Measurements from ENCODE around the gene DHCR7. TPM values are rescaled to one million over a fixed set of nuclear protein-coding genes. Genes with fewer than 3 reads are reported as not detected.
"Not testable (repeated sequence)": the region's sequence is repeated elsewhere in the genome, so short reads cannot be mapped to it uniquely, and the experiment has no call there.

Gene DHCR7
- total RNA-seq, 1 donor from 2014 or later, result 58.3 TPM

DNA sequence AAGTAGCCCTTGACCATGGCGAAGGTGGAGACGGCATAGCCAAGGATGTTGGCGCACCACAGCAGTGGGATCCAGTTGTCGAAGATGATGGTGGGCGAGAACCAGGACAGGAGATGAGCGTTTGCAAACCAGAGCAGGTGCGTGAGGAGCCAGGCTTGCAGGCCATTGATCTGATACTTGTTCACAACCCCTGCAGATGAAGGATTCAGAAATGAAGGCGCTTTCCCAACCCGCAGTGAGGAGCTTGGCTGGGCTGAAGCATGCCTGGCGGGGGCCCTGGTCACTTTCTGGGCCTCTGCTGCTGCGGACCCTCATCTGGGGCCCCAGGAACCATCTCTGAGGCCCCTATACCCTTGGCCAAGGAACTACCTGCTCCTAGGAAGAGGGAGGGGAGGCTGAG is 6.9 kb downstream of the DHCR7 start:
- no peak for DNase-seq (ENCODE audit: extremely low read depth, low read depth, low spot score)

DNA sequence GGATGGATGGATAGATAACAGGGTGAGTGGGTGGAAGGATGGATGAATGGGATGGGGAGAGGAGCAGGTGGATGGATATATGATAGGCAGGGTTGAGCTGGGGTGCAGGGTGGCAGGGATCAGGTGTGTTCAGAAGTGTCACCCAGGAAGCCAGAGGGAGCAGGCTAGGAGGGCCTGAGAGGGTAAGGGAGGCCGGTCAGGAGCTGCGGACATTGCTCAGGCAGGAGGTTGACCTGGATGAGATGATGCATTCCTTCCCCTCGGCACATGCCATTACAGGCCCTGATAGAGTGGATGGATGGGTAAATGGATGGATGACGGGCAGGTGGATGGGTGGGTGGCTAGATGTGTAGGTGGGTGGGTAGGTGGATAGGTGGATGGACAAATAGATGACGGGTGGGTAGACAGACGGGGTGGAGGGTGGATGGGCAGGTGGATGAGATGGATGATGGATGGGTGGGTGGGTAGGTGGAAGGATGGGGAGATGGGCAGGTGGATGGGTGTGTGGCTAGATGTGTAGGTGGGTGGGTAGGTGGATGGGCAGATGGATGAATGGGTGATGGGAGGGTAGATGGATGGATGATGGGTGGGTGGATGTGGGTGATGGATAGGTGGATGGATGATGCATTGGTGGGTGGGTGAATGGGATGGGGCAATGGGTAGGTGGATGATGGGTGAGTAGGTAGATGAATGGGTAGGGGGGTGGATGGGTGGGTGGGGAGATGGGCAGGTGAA is 8.0 kb downstream of the DHCR7 start:
- DNase-seq (ENCODE audit: extremely low read depth, low read depth, low spot score), result no peak

DNA sequence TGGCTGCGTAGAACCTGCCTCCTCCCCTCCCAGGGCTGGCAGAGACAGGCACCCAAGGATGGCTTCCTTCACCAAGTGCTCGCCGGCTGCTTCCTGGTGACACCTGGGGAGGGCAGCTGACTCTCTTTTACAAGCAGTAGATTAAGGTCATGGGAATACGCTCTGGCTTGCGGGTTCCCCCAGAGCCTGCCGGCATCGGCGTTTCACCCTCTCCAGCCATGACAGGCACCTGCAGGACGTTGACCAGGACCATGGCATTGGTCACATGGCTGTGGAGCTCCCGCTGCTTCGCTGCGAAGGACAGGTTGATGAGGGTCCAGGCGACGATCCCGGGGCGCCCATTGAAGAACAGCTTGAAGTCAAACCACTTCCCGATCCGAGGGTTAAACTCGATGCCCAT is 9.5 kb downstream of the DHCR7 start:
- no peak for DNase-seq (ENCODE audit: extremely low read depth, low read depth, low spot score)

DNA sequence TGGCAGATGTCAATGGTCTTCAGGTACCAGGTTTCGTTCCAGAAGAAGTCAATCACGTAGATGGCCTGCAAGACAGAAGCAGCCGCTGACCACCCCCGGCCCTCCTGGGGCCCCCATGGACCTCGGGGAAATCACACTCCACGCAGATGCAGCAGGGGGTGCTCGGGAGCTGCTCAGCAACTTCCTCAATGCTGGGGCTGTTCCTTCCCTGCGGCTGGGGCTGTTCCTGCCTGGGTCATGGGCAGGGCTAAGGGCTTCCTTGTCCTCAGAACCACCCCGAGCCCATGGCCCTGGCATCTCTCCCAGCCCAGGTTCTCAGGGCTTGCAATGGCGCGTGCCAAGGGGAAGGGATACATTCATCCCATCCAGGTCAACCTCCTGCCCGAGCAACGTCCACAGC is 10.3 kb downstream of the DHCR7 start:
- DNase-seq (ENCODE audit: extremely low read depth, low read depth, low spot score), result no peak

DNA sequence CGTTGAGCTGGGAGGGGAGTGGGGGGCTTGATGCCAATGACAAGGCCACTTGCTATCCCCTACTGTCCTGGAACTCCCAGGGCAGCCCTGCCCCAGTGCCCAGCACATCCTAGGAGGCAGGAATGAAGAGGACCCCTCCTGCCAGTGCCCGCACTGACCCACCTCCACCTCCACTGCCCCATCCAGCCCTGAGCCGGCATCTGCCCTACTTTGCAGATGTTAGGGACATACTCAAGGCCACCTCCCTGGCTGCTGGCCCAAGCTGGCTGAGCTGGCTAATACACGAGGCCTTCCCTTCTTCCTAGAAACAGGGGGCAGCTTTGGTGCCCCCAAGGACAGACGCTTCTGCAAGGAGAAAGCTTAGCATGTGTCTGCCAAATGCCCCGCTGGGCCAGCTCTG is 10.8 kb downstream of the DHCR7 start:
- no peak for DNase-seq (ENCODE audit: extremely low read depth, low read depth, low spot score)

DNA sequence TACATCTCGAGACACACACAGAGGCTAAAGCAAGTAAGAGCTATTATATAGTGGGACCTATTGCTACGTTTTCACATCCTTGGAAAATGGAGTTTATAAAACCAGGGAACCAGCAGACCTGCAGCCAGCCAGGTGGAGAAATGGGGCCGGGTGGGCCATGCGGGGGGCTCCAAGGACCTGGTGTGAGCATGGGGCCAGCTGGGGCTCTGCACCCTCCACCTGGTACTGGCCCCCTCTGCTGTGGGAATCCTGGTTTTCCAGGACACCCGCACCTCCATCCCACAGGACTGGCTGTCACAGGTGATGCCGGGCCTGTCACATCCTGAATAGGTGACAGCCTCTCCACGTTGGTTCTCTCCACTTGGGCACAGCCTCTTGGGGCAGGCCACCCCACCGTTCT is 11.3 kb downstream of the DHCR7 start:
- no peak for DNase-seq (ENCODE audit: extremely low read depth, low read depth, low spot score)

DNA sequence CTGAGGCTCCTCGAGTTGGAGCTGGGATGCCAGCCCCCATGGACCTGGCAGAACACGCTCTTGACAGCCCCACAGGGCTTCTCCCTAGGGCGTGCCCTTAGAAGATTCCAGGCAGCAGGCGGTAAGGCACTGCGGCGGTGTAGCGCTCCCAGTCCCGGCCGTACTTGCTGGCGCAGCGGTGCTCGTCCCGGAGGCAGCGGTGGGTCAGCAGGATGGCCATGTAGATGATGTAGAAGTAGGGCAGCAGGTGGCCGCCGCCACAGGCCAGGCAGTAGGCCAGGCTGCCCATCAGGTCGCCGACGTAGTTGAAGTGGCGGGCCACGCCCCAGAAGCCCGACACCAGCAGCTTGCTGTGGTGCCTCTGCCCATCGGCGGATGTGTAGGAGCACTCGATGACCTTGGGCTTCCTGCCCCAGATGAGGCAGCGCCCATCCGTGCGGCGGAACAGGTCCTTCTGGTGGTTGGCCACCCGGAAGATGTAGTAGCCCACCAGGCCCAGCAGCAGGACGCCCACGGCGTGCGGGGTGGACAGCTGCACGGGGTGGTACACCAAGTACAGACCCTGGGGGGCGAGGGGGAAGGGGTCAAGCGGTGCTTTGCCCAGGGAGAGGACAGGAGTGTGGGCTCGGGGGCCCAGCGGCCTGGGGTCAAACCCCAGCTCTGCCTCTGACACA is 12.8 kb downstream of the DHCR7 start:
- DNase-seq (ENCODE audit: extremely low read depth, low read depth, low spot score), result no peak

DNA sequence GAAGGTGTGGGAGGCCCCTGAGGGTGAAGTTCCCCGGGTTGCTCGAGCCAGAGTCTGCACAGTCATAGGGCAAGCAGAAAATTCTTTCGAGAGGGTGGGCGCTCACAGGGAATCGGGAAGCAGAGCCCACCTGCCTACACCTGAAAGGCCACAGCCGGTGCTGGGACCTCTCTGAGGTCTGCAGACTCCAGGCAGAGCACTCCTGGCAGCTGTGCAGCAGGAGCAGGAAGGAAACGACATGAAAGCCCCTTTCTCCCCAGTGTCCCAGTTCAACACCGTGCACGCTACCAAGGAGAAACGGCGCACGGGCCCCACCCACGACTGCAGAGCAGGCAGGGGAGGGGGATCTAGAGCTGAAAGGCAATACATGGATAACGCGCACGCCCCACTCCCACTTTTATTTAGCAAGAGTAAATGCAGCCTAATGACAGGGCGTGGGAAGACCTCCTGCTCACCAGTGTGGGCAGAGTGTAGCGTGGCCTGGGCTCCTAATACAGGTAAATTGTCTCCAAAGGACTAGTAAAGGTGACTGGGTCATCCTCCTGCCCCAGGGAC is 13.5 kb downstream of the DHCR7 start:
- DNase-seq (ENCODE audit: extremely low read depth, low read depth, low spot score), result no peak

DNA sequence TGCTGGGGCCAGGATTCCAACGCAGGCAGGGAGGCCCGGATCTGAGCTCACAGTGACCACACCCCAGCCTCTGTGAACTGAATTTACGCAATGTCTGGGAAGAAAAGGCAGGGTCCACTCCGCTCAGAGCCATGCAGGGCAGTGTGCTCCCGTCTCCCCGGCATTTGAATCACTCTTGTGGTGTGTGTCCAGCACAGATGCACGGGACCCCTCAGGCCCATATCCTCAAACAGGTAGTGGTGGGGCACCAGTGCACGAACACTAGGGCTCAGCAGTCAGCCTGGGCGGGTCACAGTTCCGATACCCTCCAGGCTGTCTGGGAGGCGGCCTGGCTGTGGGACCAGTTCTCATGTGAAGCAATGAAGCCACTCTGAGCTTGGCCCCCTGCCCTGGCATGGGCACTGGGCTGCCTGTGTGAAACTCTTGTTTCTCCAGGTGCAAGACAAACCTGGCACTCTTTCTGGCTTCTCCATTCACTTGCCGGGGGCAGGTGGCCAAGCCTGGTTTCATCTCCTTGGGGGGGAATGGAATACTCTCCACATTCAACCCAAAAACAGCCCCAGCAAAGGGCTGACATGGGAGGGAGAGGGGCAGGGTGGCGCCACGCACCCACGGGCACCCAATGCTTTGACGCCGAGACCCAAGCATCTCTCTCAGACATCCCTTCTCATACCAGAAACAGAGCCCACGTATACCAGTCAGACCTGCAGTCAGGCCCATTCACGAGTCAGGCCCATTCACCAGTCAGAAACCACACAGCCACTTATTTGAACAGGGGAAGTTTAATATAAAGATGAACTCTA is 14.3 kb downstream of the DHCR7 start:
- DNase-seq (ENCODE audit: extremely low read depth, low read depth, low spot score), result no peak

DNA sequence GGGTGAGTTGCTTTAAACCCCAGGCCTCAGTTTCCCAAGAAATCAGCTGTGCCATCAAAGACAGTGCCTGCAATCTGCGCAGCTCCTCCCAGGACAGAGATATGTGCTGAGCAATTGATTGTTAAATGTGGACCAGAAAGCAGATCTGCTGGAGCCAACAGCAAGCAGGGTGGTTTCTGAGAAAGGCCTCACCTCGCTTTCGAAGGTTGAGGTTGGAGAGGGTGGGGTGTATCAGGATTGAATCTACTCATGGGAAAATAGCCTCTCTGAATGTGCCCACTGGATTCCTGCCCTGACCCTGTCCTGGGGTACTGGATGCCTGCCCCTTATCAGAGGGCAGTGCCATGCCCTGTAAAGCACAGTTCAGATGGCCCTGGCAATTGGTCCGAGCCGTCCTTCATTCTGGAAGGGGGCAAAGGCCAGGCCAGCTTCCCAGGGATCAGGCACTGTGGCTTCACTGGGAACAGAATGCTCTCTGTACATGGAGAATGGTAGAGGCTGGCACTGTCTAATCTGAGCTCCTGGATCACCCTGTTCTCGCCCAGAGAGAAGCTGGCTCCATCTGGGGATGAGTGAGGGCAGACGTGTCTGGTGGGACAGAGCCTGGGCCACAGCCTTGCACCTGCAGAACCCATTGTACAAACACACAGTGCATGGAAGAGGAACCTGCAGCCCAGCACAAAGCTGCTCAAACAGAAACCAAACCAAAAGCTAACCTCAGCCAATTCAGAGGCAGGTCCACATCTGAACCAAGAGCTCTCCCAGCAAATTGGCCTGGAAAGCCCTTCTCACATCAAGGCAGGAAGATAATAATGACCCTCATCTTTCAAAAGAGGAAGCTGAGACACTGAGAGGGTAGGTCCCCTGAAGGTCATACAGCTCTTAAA is 15.2 kb downstream of the DHCR7 start:
- no peak for DNase-seq (ENCODE audit: extremely low read depth, low read depth, low spot score)

DNA sequence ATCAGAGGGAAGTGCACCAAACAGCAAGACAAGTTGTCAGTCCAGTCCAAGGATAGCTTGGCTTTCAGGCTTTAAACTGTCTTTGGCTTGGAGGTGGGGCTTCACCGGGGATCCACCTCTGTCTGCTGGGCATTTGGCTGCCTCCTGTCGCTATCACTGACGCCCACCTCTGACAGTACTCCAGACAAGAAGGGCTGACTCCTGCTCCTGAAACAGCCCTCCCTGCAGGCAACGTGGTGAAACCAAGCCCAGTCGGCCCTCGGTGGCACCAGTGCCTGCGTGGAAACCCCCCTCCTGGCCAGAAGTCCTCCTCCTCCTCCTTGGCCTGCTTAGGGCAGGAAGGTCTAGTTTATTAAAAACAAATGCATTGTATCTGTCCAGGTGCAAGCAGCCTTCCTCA is 16.9 kb downstream of the DHCR7 start:
- DNase-seq (ENCODE audit: extremely low read depth, low read depth, low spot score), result no peak

DNA sequence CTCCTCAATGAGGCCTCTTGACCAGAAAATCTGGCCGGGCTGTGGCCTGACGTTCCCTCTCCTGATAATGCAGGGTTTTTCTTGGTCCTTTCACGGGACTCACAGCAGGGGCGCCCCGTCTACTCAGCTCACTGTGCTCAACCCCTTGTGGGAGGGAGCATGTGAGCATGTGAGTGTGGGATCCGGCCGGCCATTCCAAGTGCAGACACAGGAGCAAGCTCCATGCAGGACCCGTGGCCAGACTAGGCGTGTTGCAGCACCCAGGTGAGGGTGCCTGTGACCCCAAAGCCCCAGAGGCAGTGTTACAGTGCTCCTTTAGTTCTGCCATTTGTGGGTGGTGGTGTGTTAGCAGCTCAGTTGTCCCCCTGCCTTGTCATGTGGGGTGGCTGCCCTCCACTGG is 18.0 kb downstream of the DHCR7 start:
- DNase-seq (ENCODE audit: extremely low read depth, low read depth, low spot score), result no peak

DNA sequence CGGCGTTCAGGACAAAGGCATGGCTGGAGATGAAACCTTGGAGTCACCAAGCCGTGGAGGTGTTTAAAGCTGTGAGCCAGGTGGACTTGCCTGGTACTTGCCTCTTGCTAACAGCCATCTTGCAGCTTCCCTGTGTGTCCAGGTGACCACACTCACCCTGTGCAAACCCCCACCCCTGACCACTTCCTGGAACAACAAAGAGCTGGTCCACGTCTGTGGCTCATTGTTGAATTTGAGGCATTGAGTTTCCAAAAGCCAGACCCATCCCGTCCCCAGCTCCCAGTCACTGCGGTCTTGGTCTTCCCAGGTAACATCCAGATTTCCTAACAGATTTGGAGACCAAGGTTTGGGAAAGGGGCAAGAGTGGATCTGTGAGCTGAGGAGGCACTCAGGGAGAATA is 18.5 kb downstream of the DHCR7 start:
- DNase-seq (ENCODE audit: extremely low read depth, low read depth, low spot score), result no peak

DNA sequence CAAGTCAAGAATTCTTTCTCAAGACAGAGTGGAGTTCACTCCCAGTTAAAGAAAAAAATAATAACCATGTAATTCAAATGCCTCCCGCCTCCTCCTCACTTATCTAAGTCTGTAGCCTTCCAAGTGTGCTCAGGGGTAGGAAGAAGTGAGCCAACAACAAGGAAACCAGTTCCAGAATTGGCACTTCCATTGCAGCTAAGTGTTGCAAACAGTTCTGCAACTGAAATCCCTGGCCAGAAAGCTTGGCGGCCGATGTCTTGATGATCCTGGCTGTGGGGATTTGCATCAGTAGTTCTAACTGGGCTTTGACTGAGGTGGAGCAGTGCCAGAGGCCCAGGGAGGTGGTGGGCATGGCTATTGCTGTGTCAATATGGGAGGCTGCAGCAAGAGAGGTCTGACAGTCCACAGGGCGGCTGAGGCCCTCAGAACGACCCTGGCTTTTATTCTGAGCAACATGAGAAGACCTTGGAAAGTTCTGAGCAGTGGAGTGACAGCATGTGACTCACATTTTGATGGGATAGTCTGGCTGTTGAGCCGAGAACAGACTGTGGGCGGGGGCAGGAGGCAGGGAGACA is 19.2 kb downstream of the DHCR7 start:
- DNase-seq (ENCODE audit: extremely low read depth, low read depth, low spot score), result no peak

DNA sequence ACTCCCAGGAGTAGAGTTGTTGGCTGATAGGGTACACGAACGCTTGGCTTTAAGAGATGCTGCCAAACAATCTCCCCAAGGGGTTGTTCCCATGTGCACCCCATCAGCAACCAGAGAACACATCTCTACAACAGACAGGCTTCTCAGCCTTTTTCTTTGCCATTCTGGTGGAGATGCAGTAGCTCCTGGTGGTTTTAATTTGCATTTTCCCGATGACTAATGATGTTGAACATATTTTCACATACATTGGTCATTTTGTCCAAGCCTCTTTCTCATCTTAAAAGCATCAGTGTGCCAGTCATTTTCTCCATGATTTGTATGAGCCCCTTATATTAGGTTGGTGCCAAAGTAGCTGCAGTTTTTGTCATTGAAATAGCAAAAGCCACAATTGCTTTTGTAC is 21.8 kb downstream of the DHCR7 start:
- no peak for DNase-seq (ENCODE audit: extremely low read depth, low read depth, low spot score)

DNA sequence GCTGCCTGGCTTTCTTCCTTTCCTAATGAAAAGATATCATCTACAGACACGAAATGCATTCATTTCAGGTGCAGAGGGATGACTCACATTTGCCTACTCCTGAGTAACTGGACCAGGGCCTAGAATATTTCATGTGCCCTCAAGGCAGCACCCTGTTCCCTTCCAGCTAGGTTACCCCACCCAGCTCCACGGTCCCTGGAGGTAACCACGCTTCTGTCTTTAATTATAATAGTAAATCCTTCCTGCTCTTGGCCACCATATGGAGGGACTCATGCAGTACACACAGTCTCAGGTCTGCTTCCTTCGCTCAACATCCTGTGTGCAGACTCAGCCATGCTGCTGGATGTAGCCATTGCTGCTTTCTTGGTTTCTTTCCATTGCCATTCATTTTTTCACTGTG is 22.3 kb downstream of the DHCR7 start:
- DNase-seq (ENCODE audit: extremely low read depth, low read depth, low spot score), result no peak

DNA sequence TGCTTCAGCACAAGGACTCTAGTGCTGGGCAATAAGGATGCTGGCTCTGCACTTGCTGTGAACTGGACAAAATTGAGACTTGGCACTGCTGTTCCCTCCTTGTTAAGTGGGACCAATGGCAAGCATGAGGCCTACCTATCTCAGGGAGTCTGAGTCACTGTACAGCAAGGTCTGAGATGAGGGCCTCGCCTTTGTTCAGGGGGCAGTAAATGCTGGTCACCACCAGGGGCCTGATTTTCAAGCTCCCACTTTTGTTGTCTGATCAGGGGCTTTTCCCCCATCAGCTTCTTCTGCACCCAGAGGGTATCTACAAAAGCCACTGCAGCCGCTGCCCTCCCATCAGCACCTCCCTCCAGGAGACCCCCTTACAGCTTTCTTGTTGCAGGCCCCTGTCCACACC is 22.8 kb downstream of the DHCR7 start:
- DNase-seq (ENCODE audit: extremely low read depth, low read depth, low spot score), result no peak

DNA sequence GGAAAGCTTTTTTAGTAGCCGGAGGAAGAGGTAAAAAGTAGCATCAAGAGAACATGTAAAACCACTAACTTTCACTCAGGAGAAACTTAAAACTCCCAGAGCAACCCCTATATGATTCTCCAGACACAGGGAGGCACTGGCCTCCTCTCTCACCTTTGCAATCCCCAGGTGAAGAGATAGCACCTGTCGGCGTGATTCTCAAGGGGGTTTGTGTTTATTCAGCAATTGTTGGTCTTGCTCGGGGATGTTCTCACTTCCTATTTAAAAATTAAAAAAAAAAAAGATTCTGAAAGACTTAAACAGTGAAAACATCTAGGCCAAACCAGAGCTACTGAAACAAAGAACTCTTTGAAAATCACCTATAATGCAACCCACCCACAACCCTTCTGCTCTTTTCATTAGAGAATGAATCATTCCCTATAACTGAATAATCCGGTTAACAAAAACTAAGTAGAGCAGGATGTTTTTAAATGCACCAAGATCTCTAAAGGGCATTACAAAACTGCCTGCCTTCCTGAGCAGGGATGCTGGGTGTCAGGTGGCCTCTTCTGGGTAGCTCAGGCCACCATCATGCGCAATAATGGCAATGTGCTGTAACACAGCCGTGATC is 24.9 kb downstream of the DHCR7 start:
- no peak for DNase-seq (ENCODE audit: extremely low read depth, low read depth, low spot score)

DNA sequence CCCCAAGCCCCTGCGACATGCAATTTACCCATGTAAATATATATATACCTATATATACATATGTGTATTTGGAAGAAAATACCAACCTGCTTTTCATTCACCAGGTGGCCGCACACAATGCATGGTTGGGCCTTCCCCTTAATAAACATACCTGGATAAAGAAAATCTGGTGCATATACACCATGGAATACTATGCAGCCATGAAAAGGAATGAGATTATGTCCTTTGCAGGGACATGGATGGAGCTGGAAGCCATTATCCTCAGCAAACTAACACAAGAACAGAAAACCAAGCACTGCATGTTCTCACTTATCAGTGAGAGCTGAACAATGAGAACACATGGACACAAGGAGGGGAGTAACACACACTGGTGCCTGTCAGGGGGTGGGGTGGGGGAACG is 25.9 kb downstream of the DHCR7 start:
- DNase-seq (ENCODE audit: extremely low read depth, low read depth, low spot score), result not testable (repeated sequence)
